Skeletal muscle tissue (tissue), 4 donors: ENCODE data around the gene PRSS16. TPM values are rescaled to one million over a fixed set of nuclear protein-coding genes. Genes with fewer than 3 reads are reported as not detected.

Source experiments
- H3K27ac ChIP-seq: one replicate; pipeline ENCODE4 v1.7.0; 2013; ENCODE audit warnings: mild to moderate bottlenecking, low read depth, low read length, inconsistent platforms
- H3K27me3 ChIP-seq, 3 donors: one replicate each; pipeline ENCODE4 v1.7.0; 2013; ENCODE audit warnings: low read length in 3 of 3; ENCODE audit not compliant: control insufficient read depth in 3 of 3, insufficient read depth in 3 of 3
- H3K36me3 ChIP-seq, 3 donors: one replicate each; pipeline ENCODE4 v1.7.0; 2013; ENCODE audit warnings: low read length in 3 of 3; ENCODE audit not compliant: control insufficient read depth in 3 of 3, insufficient read depth in 3 of 3
- H3K4me1 ChIP-seq, 3 donors: one replicate each; pipeline ENCODE4 v1.7.0; 2013; ENCODE audit warnings: low read length in 3 of 3, mild to moderate bottlenecking in 3 of 3; ENCODE audit not compliant: control insufficient read depth in 3 of 3, insufficient read depth in 3 of 3
- H3K4me3 ChIP-seq, 3 donors: one replicate each; pipeline ENCODE4 v1.7.0; 2013; ENCODE audit warnings: low read length in 3 of 3
- H3K9ac ChIP-seq, 3 donors: one replicate each; pipeline ENCODE4 v1.7.0; 2013; ENCODE audit warnings: low read length in 3 of 3, mild to moderate bottlenecking in 3 of 3, moderate library complexity in 2 of 3, low read depth in 1 of 3
- H3K9me3 ChIP-seq, 3 donors: one replicate each; pipeline ENCODE4 v1.7.0; 2013; ENCODE audit warnings: low read length in 3 of 3; ENCODE audit not compliant: control insufficient read depth in 3 of 3
- total RNA-seq: library from RNA; depleted of rRNA; stranded (reverse); fragments of >200 nt; gene quantifications from one replicate; pipeline ENCODE4 v1.2.3, GENCODE V29; 2014
- donor health status: Osteomylitis.

Gene PRSS16
- total RNA-seq, 1 donor from 2014 or later, result 1.6 TPM

DNA sequence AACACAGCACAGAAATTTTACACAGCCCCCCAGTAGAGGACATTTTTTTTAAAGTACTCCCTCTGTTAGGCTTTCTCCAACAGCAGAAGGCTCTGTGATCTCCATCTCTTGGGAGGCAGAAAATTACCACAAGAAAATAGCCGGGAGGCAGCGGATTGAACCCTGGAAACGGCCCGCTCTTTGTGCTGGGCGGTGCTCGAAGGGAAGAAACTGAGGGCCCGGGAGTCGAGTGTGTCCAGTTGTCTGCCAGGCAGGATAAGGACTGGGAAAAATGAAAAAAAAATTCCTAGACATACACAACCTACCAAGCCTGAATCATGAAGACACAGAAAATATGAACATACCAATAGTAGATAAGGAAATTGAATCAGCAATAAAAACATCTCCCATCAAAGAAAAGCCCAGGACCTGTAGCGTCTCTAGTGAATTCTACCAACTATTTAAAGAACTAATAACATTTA, 33.1 kb downstream of the PRSS16 start:
- H3K4me1 ChIP-seq, result no peaks in the 10 kb centered on the region
- H3K9ac ChIP-seq, result no peak overlapping the region
- peaks cover 0 to 9% (median 0%) of the 10 kb centered on the region in 3 donors for H3K9me3 ChIP-seq
- H3K4me3 ChIP-seq, result no peak overlapping the region
- H3K27ac ChIP-seq, result no peak overlapping the region
- peaks cover 44 to 71% (median 46%) of the 10 kb centered on the region in 3 donors for H3K27me3 ChIP-seq
- H3K36me3 ChIP-seq, result no peaks in the 10 kb centered on the region

- Histone ChIP-seq H3K27me3 (peaks cover 48 to 72% (median 52%) of the 10 kb centered on the region in 3 donors), H3K4me1 (no peaks in the 10 kb centered on the region)
Measured at GRCh38 chr6:27281105-27281539, 33.6 kb downstream of the PRSS16 start.

GRCh38 chr6:27281569-27281968, 34.1 kb downstream of the PRSS16 start:
- H3K9me3 ChIP-seq, result peaks cover 0 to 9% (median 0%) of the 10 kb centered on the region in 3 donors
- no peak overlapping the region for H3K9ac ChIP-seq
- no peak overlapping the region for H3K4me3 ChIP-seq
- no peak overlapping the region for H3K27ac ChIP-seq
- H3K36me3 ChIP-seq, result no peaks in the 10 kb centered on the region
- no peaks in the 10 kb centered on the region for H3K4me1 ChIP-seq
- H3K27me3 ChIP-seq, result peaks cover 52 to 74% (median 53%) of the 10 kb centered on the region in 3 donors

More at GRCh38 chr6:27281105-27281539, 33.6 kb downstream of the PRSS16 start:
- Histone ChIP-seq H3K9ac (no peak overlapping the region), H3K27ac (no peak overlapping the region), H3K36me3 (no peaks in the 10 kb centered on the region), H3K4me3 (no peak overlapping the region), H3K9me3 (peaks cover 0 to 9% (median 0%) of the 10 kb centered on the region in 3 donors)

DNA sequence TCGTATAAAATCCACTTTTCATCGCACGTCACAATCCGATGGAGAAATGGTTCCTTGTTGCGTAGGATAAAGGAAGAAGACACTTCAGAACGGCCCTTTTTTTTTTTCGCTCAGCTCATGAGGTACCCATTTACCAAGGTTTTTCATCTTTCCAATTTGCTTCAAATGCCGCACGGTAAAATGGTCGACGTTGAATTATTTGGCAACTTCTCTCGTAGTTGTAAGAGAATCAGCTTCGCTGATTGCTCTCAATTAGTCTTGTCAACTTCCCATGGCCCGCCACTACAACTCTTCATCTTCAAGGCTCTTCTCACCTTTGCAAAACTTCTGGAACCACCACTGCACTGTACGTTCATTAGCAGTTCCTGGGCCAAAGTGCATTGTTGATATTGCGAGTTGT, 35.8 kb downstream of the PRSS16 start:
- Histone ChIP-seq H3K9ac (no peak overlapping the region), H3K27ac (no peak overlapping the region), H3K27me3 (peaks cover 55 to 77% (median 55%) of the 10 kb centered on the region in 3 donors), H3K4me3 (no peak overlapping the region), H3K4me1 (no peaks in the 10 kb centered on the region), H3K9me3 (peaks cover 0 to 6% (median 0%) of the 10 kb centered on the region in 3 donors), H3K36me3 (no peaks in the 10 kb centered on the region)

DNA sequence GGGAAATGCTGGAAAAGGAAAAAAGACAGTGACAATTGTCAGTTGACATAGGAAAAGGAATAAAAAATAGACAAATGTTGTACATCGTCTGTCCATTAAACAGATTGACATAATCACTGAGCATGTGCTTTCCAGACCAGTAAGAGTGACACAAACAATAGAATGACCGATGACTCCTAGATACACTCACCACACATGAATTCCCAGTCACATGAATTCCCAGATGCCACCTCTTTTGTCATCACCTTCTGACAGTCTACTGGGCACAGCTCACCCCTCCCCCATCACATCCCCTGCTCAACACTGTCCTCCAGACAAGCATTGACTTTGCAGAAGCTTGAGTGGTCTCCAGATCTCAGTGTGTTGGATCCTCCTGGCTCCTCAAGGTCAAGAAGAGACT, 38.6 kb downstream of the PRSS16 start:
- no peak overlapping the region for H3K4me3 ChIP-seq
- H3K27me3 ChIP-seq, result peaks cover 57 to 80% (median 63%) of the 10 kb centered on the region in 3 donors
- no peaks in the 10 kb centered on the region for H3K36me3 ChIP-seq
- no peaks in the 10 kb centered on the region for H3K4me1 ChIP-seq
- H3K9me3 ChIP-seq, result peaks cover 0 to 8% (median 2%) of the 10 kb centered on the region in 3 donors
- H3K27ac ChIP-seq, result no peak overlapping the region
- no peak overlapping the region for H3K9ac ChIP-seq

DNA sequence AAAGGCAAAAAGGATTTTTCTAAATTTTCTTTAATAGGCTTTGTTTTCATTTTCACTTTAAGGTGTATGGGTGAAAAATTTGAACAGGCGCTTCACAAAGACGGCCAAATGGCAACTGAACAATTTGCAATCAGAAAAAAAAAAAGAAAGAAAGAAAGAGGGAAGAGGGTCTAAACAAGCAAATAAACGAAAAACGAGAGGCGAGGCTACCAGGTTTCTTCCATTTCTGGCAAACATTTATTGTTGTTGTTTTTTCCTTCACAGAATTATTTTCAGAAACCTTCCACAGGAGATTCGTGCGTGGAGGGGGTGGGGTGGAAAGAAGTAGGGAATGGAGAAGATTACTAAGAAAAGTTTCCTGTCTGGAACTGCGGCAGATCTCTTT, 40.2 kb downstream of the PRSS16 start:
- no peaks in the 10 kb centered on the region for H3K4me1 ChIP-seq
- no peak overlapping the region for H3K27ac ChIP-seq
- H3K4me3 ChIP-seq, result no peak overlapping the region
- H3K9ac ChIP-seq, result no peak overlapping the region
- H3K9me3 ChIP-seq, result peaks cover 0 to 6% (median 5%) of the 10 kb centered on the region in 3 donors
- H3K27me3 ChIP-seq, result peaks cover 65 to 79% (median 69%) of the 10 kb centered on the region in 3 donors
- H3K36me3 ChIP-seq, result no peaks in the 10 kb centered on the region

- Histone ChIP-seq H3K27me3 (peaks cover 60 to 76% (median 65%) of the 10 kb centered on the region in 3 donors), H3K9ac (no peak overlapping the region), H3K27ac (no peak overlapping the region), H3K36me3 (no peaks in the 10 kb centered on the region), H3K4me1 (no peaks in the 10 kb centered on the region), H3K4me3 (no peak overlapping the region), H3K9me3 (peaks cover 0 to 6% (median 5%) of the 10 kb centered on the region in 3 donors)
Measured at GRCh38 chr6:27288136-27289044, 40.9 kb downstream of the PRSS16 start.

GRCh38 chr6:27290065-27290849, 42.8 kb downstream of the PRSS16 start:
- no peak overlapping the region for H3K27ac ChIP-seq
- H3K4me3 ChIP-seq, result no peak overlapping the region
- peaks cover 70 to 83% (median 72%) of the 10 kb centered on the region in 3 donors for H3K27me3 ChIP-seq
- no peaks in the 10 kb centered on the region for H3K36me3 ChIP-seq
- no peak overlapping the region for H3K9ac ChIP-seq
- peaks cover 0 to 13% (median 5%) of the 10 kb centered on the region in 3 donors for H3K9me3 ChIP-seq
- no peaks in the 10 kb centered on the region for H3K4me1 ChIP-seq

DNA sequence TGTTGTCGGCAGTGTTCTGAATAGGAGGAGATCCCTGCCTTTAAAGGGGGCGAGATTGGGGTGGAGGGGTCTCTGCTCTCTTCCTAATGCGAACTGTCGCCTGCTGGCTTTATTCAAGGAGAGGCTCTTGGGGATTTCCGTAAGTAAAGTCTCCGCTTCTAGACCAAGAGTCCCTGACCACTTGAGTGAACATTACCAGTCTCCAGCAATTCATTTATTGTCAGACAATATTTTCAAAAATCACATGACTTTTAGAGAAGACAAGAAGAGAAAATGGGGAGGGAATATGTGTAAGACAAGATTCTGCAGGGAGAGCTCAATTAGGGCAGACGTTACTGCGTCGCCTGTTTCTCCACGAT, 43.3 kb downstream of the PRSS16 start:
- H3K4me1 ChIP-seq, result no peaks in the 10 kb centered on the region
- H3K9me3 ChIP-seq, result peaks cover 0 to 13% (median 5%) of the 10 kb centered on the region in 3 donors
- no peak overlapping the region for H3K27ac ChIP-seq
- no peak overlapping the region for H3K9ac ChIP-seq
- H3K36me3 ChIP-seq, result no peaks in the 10 kb centered on the region
- peaks cover 69 to 86% (median 74%) of the 10 kb centered on the region in 3 donors for H3K27me3 ChIP-seq
- no peak overlapping the region for H3K4me3 ChIP-seq
